ENCODE measurements around the gene MEN1. TPM values are rescaled to one million over a fixed set of nuclear protein-coding genes. Genes with fewer than 3 reads are reported as not detected.
A peak's percentile ranks its signal among the peaks of the same experiment; 100 is the strongest.

MEN1 gene
- total RNA-seq, 1 experiment from 2014 or later, result 46.1 TPM

DNA sequence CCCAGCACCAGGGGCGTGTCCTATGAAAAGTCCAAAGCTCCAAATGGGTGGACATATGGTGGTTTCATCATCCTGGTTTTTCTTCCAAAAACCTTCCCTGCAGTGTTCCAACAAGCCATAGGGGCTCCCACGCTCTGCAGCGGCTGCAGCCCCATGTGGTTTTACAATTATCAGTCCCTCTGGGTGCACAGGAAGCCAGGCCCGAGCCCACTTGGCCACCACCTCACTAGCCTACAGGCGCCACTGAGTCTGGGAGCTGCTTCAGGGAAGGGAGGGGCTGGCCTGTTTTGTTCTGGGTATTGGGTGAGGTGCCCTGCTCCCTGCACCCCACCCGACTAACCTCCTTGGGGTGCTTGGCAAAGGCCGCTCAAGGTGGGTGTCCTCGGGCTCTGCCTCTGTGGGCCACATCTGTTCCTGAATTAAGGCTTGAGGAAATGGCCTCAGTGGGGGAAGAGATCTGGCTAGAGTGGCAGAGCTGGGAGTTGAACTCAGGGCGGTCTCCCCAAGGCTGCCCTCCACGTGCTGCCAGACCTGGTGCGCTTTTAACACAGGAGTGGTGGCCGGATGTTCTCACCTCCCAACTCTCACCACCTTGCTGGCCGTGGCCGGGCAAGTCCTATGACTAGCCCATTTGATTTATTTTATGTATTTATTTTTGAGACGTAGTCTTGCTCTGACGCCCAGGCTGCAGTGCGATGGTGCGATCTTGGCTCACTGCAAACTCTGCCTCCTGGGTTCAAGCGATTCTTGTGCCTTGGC is 39.4 kb upstream of the MEN1 start:
- peaks cover 22% of the 10 kb centered on the region for H3K79me2 ChIP-seq (ENCODE audit: low read length)
- no TSS peak for BruUV-seq (replicated peaks)
- no peak for TF ChIP-seq EZH2phosphoT487 (IDR thresholded peaks at IDR 0.05; ENCODE audit: borderline replicate concordance, low read length)
- H3K4me1 ChIP-seq (ENCODE audit: insufficient read depth, low read length), result peaks cover 38% of the 10 kb centered on the region
- CTCF ChIA-PET, result interaction anchor here (0.6 to 3.6 kb wide), 3 partner anchors 19 to 146 kb away, joined by 3 to 20 read pairs (median 17); no protein-coding TSS in a partner anchor
- no peaks in the 10 kb centered on the region for H4K20me1 ChIP-seq (ENCODE audit: low read length)
- ATAC-seq (no peak), DNase-seq (no peak)
- no peaks in the 10 kb centered on the region for H3F3A ChIP-seq (ENCODE audit: low read length, unreplicated experiment)
- no peak overlapping the region for H3K4me3 ChIP-seq (ENCODE audit: low read length)
- no peak overlapping the region for H3K9ac ChIP-seq (ENCODE audit: low read length)
- H3K9me3 ChIP-seq (ENCODE audit: low read length), result no peaks in the 10 kb centered on the region
- no peak overlapping the region for H3K27ac ChIP-seq (ENCODE audit: low read length)
- POLR2A ChIA-PET (ENCODE audit: unreplicated experiment), result interaction anchor here (0.7 kb wide), 1 partner anchor 19 kb away, joined by 7 read pairs; no protein-coding TSS in a partner anchor
- H3K27me3 ChIP-seq (ENCODE audit: low read length), result no peaks in the 10 kb centered on the region
- H3K9me2 ChIP-seq (replicated peaks; ENCODE audit: low read length), result no peaks in the 10 kb centered on the region
- H3K4me2 ChIP-seq (ENCODE audit: low read length), result no peak overlapping the region
- intact Hi-C loops (cut with micrococcal nuclease), result loop anchor here (5.0 kb wide), 1 partner anchor 158 kb away; no protein-coding TSS in a partner anchor
- H3K36me3 ChIP-seq (ENCODE audit: low read depth, low read length), result peaks cover 24% of the 10 kb centered on the region
- no peak overlapping the region for H2AFZ ChIP-seq (ENCODE audit: low read length)

DNA sequence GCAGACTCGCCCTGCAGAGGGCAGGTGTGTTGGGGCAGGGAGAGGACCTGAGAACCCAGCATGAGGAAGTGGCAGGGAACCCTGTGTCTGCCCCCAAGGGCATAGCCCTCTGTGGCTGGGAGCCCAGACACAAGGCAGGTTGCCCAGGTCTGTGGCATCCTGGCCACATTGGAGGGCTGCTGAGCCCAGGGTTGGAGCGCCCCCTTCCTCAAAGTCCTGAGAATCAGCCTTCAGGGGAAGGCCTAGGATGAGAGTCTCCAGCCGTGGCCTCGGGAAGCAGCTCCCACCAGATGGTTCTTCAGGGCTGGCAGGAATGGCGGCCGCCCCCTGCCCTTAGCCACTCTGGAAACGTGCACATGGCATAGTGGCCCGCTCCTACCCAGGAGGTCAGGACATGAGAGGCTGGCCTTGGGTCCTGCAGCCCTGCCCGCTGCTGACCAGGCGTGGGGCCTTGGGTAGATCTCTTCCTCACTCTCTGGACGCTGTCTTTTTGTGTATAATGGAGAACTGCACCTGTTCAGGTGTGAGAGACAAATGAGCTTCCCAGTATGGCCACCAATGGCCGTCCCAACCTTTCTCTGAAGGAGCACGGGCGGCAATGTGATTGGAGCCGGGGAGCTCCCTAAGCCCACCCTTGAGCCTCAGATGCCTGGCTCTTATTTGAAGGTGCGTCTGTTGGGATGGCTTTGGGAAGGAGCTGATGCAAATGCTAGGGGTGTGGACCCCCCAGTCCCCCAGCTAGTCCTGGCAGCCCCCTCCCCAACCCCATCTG is 38.7 kb upstream of the MEN1 start:
- peak; percentile 66 for DNase-seq
- intact Hi-C loops (cut with micrococcal nuclease), result loop anchor here (5.0 kb wide), 1 partner anchor 158 kb away; no protein-coding TSS in a partner anchor
- ATAC-seq, result peak; percentile 5
- CTCF ChIA-PET, result interaction anchor here (0.6 to 3.6 kb wide), 12 partner anchors 9 to 173 kb away, joined by 3 to 20 read pairs (median 4); partner anchors contain the start of genes ARL2, BATF2 and EHD1
- no peaks in the 10 kb centered on the region for H3F3A ChIP-seq (ENCODE audit: low read length, unreplicated experiment)
- no peaks in the 10 kb centered on the region for H3K27me3 ChIP-seq (ENCODE audit: low read length)
- H3K9me2 ChIP-seq (replicated peaks; ENCODE audit: low read length), result no peaks in the 10 kb centered on the region
- peaks cover 17% of the 10 kb centered on the region for H3K36me3 ChIP-seq (ENCODE audit: low read depth, low read length)
- H3K79me2 ChIP-seq (ENCODE audit: low read length), result peaks cover 16% of the 10 kb centered on the region
- H3K9me3 ChIP-seq (ENCODE audit: low read length), result no peaks in the 10 kb centered on the region
- no peaks in the 10 kb centered on the region for H4K20me1 ChIP-seq (ENCODE audit: low read length)
- peaks cover 30% of the 10 kb centered on the region for H3K4me1 ChIP-seq (ENCODE audit: insufficient read depth, low read length)
- H3K9ac ChIP-seq (ENCODE audit: low read length), result no peak overlapping the region
- POLR2A ChIA-PET (ENCODE audit: unreplicated experiment), result interaction anchor here (0.5 kb wide), 1 partner anchor 18 kb away, joined by 7 read pairs; no protein-coding TSS in a partner anchor
- BruUV-seq (replicated peaks), result no TSS peak
- H3K4me3 ChIP-seq (ENCODE audit: low read length), result no peak overlapping the region
- TF ChIP-seq EZH2phosphoT487 (IDR thresholded peaks at IDR 0.05; ENCODE audit: borderline replicate concordance, low read length), result no peak
- TF ChIP-seq, protein P1, sequence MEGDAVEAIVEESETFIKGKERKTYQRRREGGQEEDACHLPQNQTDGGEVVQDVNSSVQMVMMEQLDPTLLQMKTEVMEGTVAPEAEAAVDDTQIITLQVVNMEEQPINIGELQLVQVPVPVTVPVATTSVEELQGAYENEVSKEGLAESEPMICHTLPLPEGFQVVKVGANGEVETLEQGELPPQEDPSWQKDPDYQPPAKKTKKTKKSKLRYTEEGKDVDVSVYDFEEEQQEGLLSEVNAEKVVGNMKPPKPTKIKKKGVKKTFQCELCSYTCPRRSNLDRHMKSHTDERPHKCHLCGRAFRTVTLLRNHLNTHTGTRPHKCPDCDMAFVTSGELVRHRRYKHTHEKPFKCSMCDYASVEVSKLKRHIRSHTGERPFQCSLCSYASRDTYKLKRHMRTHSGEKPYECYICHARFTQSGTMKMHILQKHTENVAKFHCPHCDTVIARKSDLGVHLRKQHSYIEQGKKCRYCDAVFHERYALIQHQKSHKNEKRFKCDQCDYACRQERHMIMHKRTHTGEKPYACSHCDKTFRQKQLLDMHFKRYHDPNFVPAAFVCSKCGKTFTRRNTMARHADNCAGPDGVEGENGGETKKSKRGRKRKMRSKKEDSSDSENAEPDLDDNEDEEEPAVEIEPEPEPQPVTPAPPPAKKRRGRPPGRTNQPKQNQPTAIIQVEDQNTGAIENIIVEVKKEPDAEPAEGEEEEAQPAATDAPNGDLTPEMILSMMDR (conservative IDR thresholded peaks at IDR 0.05; ENCODE audit: low read depth, low read length), result peak; percentile 57
- TF ChIP-seq EZH2 (IDR thresholded peaks at IDR 0.05; ENCODE audit: low read length, unreplicated experiment), result no peak
- no peak overlapping the region for H3K4me2 ChIP-seq (ENCODE audit: low read length)
- H2AFZ ChIP-seq (ENCODE audit: low read length), result no peak overlapping the region
- 0 out of 2 replicates have a peak overlapping the region, but pooled peaks have one; percentile 1 for H3K27ac ChIP-seq (ENCODE audit: low read length)

DNA sequence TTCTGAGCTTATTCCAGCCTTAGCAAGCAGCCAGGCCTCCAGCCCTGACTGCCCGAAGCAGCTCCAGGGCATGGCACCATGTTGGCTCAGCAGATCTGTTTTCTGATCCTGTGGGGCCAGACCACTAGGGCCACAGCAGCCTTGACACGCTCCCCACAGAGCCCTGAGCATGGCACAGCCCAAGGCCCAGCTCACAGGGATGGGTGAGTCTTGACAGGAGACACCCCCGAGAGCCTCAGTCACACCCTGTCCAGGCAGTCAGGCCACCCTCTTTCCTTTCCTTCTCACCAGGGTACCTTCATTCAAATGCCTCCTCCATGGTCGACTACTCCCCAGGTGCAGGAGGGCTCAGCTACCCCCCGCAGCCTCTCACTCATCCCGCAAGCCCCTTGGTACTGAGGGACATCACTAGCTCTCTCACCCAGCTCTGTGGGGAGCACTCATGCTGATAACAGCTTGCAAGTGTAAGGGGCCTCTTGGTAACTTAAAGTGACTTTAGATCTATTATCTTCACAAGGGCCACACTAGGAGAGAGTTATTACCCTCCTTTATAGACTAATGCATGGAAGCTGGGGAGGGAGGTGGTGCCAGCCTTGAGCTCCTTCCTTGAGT is 38.0 kb upstream of the MEN1 start:
- ATAC-seq (no peak), DNase-seq (no peak)
- intact Hi-C loops (cut with micrococcal nuclease), result loop anchor here (5.0 kb wide), 1 partner anchor 159 kb away; no protein-coding TSS in a partner anchor
- Histone ChIP-seq H3F3A (ENCODE audit: low read length, unreplicated experiment) (no peaks in the 10 kb centered on the region), H2AFZ (ENCODE audit: low read length) (no peak overlapping the region), H3K9me2 (replicated peaks; ENCODE audit: low read length) (no peaks in the 10 kb centered on the region), H4K20me1 (ENCODE audit: low read length) (no peaks in the 10 kb centered on the region), H3K27me3 (ENCODE audit: low read length) (no peaks in the 10 kb centered on the region), H3K36me3 (ENCODE audit: low read depth, low read length) (peaks cover 10% of the 10 kb centered on the region), H3K4me1 (ENCODE audit: insufficient read depth, low read length) (peaks cover 29% of the 10 kb centered on the region), H3K9ac (ENCODE audit: low read length) (no peak overlapping the region), H3K4me2 (ENCODE audit: low read length) (no peak overlapping the region), H3K79me2 (ENCODE audit: low read length) (peaks cover 16% of the 10 kb centered on the region), H3K4me3 (ENCODE audit: low read length) (no peak overlapping the region), H3K27ac (ENCODE audit: low read length) (0 out of 2 replicates have a peak overlapping the region, but pooled peaks have one; percentile 1), H3K9me3 (ENCODE audit: low read length) (no peaks in the 10 kb centered on the region)
- ChIA-PET CTCF (interaction anchor here (0.6 to 3.6 kb wide), 11 partner anchors 10 to 174 kb away, joined by 3 to 20 read pairs (median 4); partner anchors contain the start of genes ARL2, BATF2 and EHD1), POLR2A (ENCODE audit: unreplicated experiment) (interaction anchor here (0.5 kb wide), 1 partner anchor 19 kb away, joined by 7 read pairs; no protein-coding TSS in a partner anchor)
- BruUV-seq (replicated peaks), result no TSS peak
- TF ChIP-seq EZH2 (IDR thresholded peaks at IDR 0.05; ENCODE audit: low read length, unreplicated experiment), result no peak
- TF ChIP-seq, protein P1 (conservative IDR thresholded peaks at IDR 0.05; ENCODE audit: low read depth, low read length), result no peak
- TF ChIP-seq EZH2phosphoT487 (IDR thresholded peaks at IDR 0.05; ENCODE audit: borderline replicate concordance, low read length), result no peak
